H9 (cell line): Measurements from ENCODE around the gene CORIN. TPM values are rescaled to one million over a fixed set of nuclear protein-coding genes. Genes with fewer than 3 reads are reported as not detected.

Experiments used
- DNase-seq: peaks from one replicate; pipeline ENCODE4 v3.0.0-alpha.2; 2017
- H2AFZ ChIP-seq: one replicate; pipeline ENCODE4 v1.6.1; 2013; ENCODE audit warnings: mild to moderate bottlenecking, low read length, control low read depth, moderate library complexity
- H2AK5ac ChIP-seq: 2 replicates; pipeline ENCODE4 v1.6.1; 2013; ENCODE audit warnings: low read length, control low read depth, mixed read lengths; ENCODE audit not compliant: insufficient read length
- H2BK120ac ChIP-seq: one replicate; pipeline ENCODE4 v1.6.1; 2013; ENCODE audit warnings: low read depth, mild to moderate bottlenecking, low read length, control low read depth, inconsistent platforms; ENCODE audit not compliant: poor library complexity, severe bottlenecking
- H2BK12ac ChIP-seq: 2 replicates; pipeline ENCODE4 v1.6.1; 2013; ENCODE audit warnings: low read length, control low read depth, mixed read lengths, low read depth; ENCODE audit not compliant: insufficient read length
- H2BK15ac ChIP-seq: 2 replicates; pipeline ENCODE4 v1.6.1; 2013; ENCODE audit warnings: low read depth, low read length, control low read depth
- H2BK20ac ChIP-seq: one replicate; pipeline ENCODE4 v1.6.1; 2013; ENCODE audit warnings: low read depth, mild to moderate bottlenecking, low read length, control low read depth, inconsistent platforms; ENCODE audit not compliant: poor library complexity, severe bottlenecking
- H2BK5ac ChIP-seq: 2 replicates; pipeline ENCODE4 v1.6.1; 2013; ENCODE audit warnings: low read length, control low read depth, mixed read lengths; ENCODE audit not compliant: insufficient read length
- H3K14ac ChIP-seq: 2 replicates; pipeline ENCODE4 v1.6.1; 2013; ENCODE audit warnings: low read length, control low read depth; ENCODE audit not compliant: insufficient read depth
- H3K18ac ChIP-seq: 2 replicates; pipeline ENCODE4 v1.6.1; 2013; ENCODE audit warnings: low read depth, mild to moderate bottlenecking, mixed read lengths, low read length, control low read depth; ENCODE audit not compliant: insufficient read length
- H3K23ac ChIP-seq: 2 replicates; pipeline ENCODE4 v1.6.1; 2013; ENCODE audit warnings: low read length, control low read depth, mixed read lengths, low read depth; ENCODE audit not compliant: insufficient read length
- H3K23me2 ChIP-seq: 2 replicates; pipeline ENCODE4 v1.6.1; 2013; ENCODE audit warnings: low read depth, mild to moderate bottlenecking, mixed read lengths, low read length, control low read depth; ENCODE audit not compliant: insufficient read length, poor library complexity, severe bottlenecking
- H3K27ac ChIP-seq: 2 replicates; pipeline ENCODE4 v1.5.1; 2013; ENCODE audit warnings: low read length, control low read depth, mixed read lengths, low read depth; ENCODE audit not compliant: insufficient read length
- H3K27me3 ChIP-seq: 2 replicates; pipeline ENCODE4 v1.6.1; 2013; ENCODE audit warnings: low read length, control low read depth, inconsistent platforms; ENCODE audit not compliant: insufficient read depth
- H3K4ac ChIP-seq: 2 replicates; pipeline ENCODE4 v1.6.1; 2013; ENCODE audit warnings: low read depth, mild to moderate bottlenecking, control low read depth, inconsistent platforms, low read length, moderate library complexity
- H3K4me1 ChIP-seq: 2 replicates; pipeline ENCODE4 v1.6.1; 2013; ENCODE audit warnings: low read length, control low read depth, inconsistent platforms; ENCODE audit not compliant: insufficient read depth
- H3K4me2 ChIP-seq: 2 replicates; pipeline ENCODE4 v1.6.1; 2013; ENCODE audit warnings: low read length, control low read depth, mixed read lengths; ENCODE audit not compliant: insufficient read length, insufficient read depth
- H3K56ac ChIP-seq: 2 replicates; pipeline ENCODE4 v1.6.1; 2013; ENCODE audit warnings: low read depth, mild to moderate bottlenecking, mixed read lengths, low read length, control low read depth; ENCODE audit not compliant: insufficient read length
- H3K79me1 ChIP-seq: 2 replicates; pipeline ENCODE4 v1.6.1; 2013; ENCODE audit warnings: low read depth, mild to moderate bottlenecking, moderate library complexity, low read length, control low read depth, inconsistent platforms; ENCODE audit not compliant: insufficient read depth, poor library complexity, severe bottlenecking
- H3K79me2 ChIP-seq: 2 replicates; pipeline ENCODE4 v1.6.1; 2013; ENCODE audit warnings: low read length, control low read depth, inconsistent platforms; ENCODE audit not compliant: insufficient read depth
- H3K9ac ChIP-seq: 2 replicates; pipeline ENCODE4 v1.6.1; 2013; ENCODE audit warnings: low read length, control low read depth, mixed read lengths; ENCODE audit not compliant: insufficient read length; ENCODE audit errors: extremely low read depth
- H3K9me3 ChIP-seq: one replicate; pipeline ENCODE4 v1.6.1; 2013; ENCODE audit warnings: low read depth, low read length, inconsistent platforms; ENCODE audit not compliant: control insufficient read depth
- H3T11ph ChIP-seq: one replicate; pipeline ENCODE4 v1.6.1; 2013; ENCODE audit warnings: mild to moderate bottlenecking, low read length, control low read depth, inconsistent platforms
- H4K20me1 ChIP-seq: one replicate; pipeline ENCODE4 v1.6.1; 2013; ENCODE audit not compliant: control insufficient read depth, insufficient read length, insufficient read depth
- H4K5ac ChIP-seq: 2 replicates; pipeline ENCODE4 v1.6.1; 2013; ENCODE audit warnings: low read depth, mild to moderate bottlenecking, mixed read lengths, low read length, control low read depth; ENCODE audit not compliant: insufficient read length
- H4K8ac ChIP-seq: replicated peaks from 2 replicates; pipeline ENCODE4 v1.6.1; 2013; ENCODE audit warnings: low read length, control low read depth, mixed read lengths, low read depth; ENCODE audit not compliant: insufficient read length
- H4K91ac ChIP-seq: 2 replicates; pipeline ENCODE4 v1.6.1; 2013; ENCODE audit warnings: low read depth, mild to moderate bottlenecking, moderate library complexity, mixed read lengths, low read length, control low read depth; ENCODE audit not compliant: insufficient read length
- H3K27ac Mint-ChIP-seq, 3 experiments: 2 replicates in 2 of 3; 3 replicates in 1 of 3; pipeline ENCODE4 v1.8.0; 2020 to 2021; ENCODE audit warnings: mixed read lengths in 3 of 3, mild to moderate bottlenecking in 1 of 3, moderate library complexity in 1 of 3
- H3K27me3 Mint-ChIP-seq: 2 replicates; pipeline ENCODE4 v1.8.0; 2021; ENCODE audit warnings: low read depth, mild to moderate bottlenecking, moderate library complexity, mixed read lengths
- H3K36me3 Mint-ChIP-seq, 3 experiments: 2 replicates in 2 of 3; 3 replicates in 1 of 3; pipeline ENCODE4 v1.8.0; 2020 to 2021; ENCODE audit warnings: low read depth in 3 of 3, mixed read lengths in 3 of 3; ENCODE audit not compliant: insufficient read depth in 1 of 3
- H3K4me1 Mint-ChIP-seq, 2 experiments: 2 replicates each; pipeline ENCODE4 v1.8.0; 2020; ENCODE audit warnings: mixed read lengths in 2 of 2
- H3K4me3 Mint-ChIP-seq, 2 experiments: 2 replicates in 1 of 2; 3 replicates in 1 of 2; pipeline ENCODE4 v1.8.0; 2020 to 2021; ENCODE audit warnings: mild to moderate bottlenecking in 2 of 2, mixed read lengths in 2 of 2, moderate library complexity in 1 of 2
- H3K9me3 Mint-ChIP-seq, 2 experiments: 2 replicates in 1 of 2; 3 replicates in 1 of 2; pipeline ENCODE4 v1.8.0; 2020; ENCODE audit warnings: mild to moderate bottlenecking in 2 of 2, mixed read lengths in 2 of 2, moderate library complexity in 1 of 2
- WGBS: extraction: QIAGEN DNeasy Blood & Tissue Kit; methylation state at CpG from one replicate; pipeline ENCODE4 v1.1.7; 2013; ENCODE audit warnings: missing lambda C conversion rate, low lambda C conversion rate, mixed read lengths; ENCODE audit not compliant: insufficient read length; ENCODE audit errors: extremely low coverage; 5-methylcytosine and 5-hydroxymethylcytosine counted together
- total RNA-seq: library from RNA; stranded (reverse); gene quantifications from 2 replicates; pipeline ENCODE4 v1.2.1, GENCODE V29; 2021
- TF ChIP-seq, protein P1 (sequence below): fragments of 200-600 bp; sonication (generic); conservative IDR thresholded peaks from 3 replicates; pipeline ENCODE4 v1.8.0; 2021; ENCODE audit warnings: antibody characterized with exemption, mild to moderate bottlenecking

Gene CORIN
- total RNA-seq, 1 experiment from 2014 or later, result 0.39 TPM

DNA sequence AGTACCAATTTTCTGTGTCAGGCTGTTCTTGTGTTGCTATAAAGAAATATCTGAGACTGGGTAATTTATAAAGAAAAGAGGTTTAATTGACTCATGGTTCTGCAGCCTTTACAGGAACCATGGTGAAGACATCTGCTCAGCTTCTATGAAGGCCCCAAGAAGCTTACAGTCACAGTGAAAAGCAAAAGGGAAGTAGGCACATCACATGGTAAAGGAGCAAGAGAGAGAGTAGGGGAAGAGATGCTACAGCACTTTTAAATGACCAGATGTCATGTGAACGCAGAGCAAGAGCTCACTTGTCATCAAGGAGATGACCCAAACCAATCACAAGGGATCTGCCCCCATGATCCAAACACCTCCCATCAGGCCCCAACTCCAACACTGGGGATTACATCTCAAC is 178.5 kb downstream of the CORIN start:
- Mint-ChIP-seq H3K4me1 (peaks cover 0 to 5% of the 10 kb centered on the region in 2 experiments; a peak in 2 of 4 replicates), H3K27ac (no peak overlapping the region), H3K36me3 (peaks cover 0 to 14% (median 4%) of the 10 kb centered on the region in 3 experiments; a peak in 4 of 7 replicates), H3K4me3 (no peak overlapping the region), H3K9me3 (peaks cover 11 to 13% of the 10 kb centered on the region in 2 experiments), H3K27me3 (no peaks in the 10 kb centered on the region)
- Histone ChIP-seq H4K20me1 (no peaks in the 10 kb centered on the region), H3K9ac (no peak overlapping the region), H3K79me2 (no peaks in the 10 kb centered on the region), H3K4me1 (no peaks in the 10 kb centered on the region), H2BK20ac (no peak overlapping the region), H2BK12ac (no peak overlapping the region), H3K27ac (no peak overlapping the region), H3K14ac (no peak overlapping the region), H2AFZ (no peak overlapping the region), H3K9me3 (no peaks in the 10 kb centered on the region), H3K27me3 (no peaks in the 10 kb centered on the region), H3K23ac (no peak overlapping the region), H4K91ac (no peak overlapping the region), H2BK120ac (no peak overlapping the region), H3K18ac (no peak overlapping the region), H3K23me2 (no peaks in the 10 kb centered on the region), H2BK5ac (no peak overlapping the region), H3K79me1 (no peaks in the 10 kb centered on the region), H3K4me2 (no peak overlapping the region), H3K56ac (no peak overlapping the region), H3T11ph (no peak overlapping the region), H4K5ac (no peak overlapping the region), H2AK5ac (no peak overlapping the region), H4K8ac (no peak overlapping the region), H2BK15ac (no peak overlapping the region), H3K4ac (no peak overlapping the region)
- DNase-seq, result no peak
- no CpG with 5 or more reads among the region's 1 CpG for WGBS
- TF ChIP-seq, protein P1, sequence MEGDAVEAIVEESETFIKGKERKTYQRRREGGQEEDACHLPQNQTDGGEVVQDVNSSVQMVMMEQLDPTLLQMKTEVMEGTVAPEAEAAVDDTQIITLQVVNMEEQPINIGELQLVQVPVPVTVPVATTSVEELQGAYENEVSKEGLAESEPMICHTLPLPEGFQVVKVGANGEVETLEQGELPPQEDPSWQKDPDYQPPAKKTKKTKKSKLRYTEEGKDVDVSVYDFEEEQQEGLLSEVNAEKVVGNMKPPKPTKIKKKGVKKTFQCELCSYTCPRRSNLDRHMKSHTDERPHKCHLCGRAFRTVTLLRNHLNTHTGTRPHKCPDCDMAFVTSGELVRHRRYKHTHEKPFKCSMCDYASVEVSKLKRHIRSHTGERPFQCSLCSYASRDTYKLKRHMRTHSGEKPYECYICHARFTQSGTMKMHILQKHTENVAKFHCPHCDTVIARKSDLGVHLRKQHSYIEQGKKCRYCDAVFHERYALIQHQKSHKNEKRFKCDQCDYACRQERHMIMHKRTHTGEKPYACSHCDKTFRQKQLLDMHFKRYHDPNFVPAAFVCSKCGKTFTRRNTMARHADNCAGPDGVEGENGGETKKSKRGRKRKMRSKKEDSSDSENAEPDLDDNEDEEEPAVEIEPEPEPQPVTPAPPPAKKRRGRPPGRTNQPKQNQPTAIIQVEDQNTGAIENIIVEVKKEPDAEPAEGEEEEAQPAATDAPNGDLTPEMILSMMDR, result no peak
